HG02884 (cell line): ENCODE data around the gene SLC9A9.
"Not testable (repeated sequence)": the region's sequence is repeated elsewhere in the genome, so short reads cannot be mapped to it uniquely, and the experiment has no call there.

Experiments
- ATAC-seq: cut with Tn5 transposase; IDR thresholded peaks from one replicate; pipeline ENCODE4 v1.9.1; 2021; ENCODE audit warnings: mild to moderate bottlenecking, moderate library complexity; ENCODE audit not compliant: unreplicated experiment

Gene SLC9A9

DNA sequence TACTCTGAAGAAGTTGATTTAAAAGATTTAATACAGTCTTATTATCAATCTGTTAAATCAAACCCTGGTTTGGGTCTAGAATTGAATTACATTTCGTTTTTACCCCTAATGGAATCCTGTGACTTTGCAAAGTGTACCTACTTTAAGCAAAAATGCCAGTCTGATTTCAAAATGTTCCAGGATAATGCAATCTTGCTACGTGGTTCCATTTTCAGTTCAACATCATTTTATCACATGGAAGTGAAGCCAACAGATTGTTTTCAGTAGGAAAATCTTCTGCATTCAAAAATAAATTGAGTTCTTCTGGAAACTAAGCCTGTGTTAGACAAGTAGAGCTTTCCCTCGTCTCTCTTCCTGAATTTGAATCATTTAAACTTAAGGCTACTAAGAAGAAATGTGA lies 372.3 kb downstream of the SLC9A9 start:
- ATAC-seq, result no peak

DNA sequence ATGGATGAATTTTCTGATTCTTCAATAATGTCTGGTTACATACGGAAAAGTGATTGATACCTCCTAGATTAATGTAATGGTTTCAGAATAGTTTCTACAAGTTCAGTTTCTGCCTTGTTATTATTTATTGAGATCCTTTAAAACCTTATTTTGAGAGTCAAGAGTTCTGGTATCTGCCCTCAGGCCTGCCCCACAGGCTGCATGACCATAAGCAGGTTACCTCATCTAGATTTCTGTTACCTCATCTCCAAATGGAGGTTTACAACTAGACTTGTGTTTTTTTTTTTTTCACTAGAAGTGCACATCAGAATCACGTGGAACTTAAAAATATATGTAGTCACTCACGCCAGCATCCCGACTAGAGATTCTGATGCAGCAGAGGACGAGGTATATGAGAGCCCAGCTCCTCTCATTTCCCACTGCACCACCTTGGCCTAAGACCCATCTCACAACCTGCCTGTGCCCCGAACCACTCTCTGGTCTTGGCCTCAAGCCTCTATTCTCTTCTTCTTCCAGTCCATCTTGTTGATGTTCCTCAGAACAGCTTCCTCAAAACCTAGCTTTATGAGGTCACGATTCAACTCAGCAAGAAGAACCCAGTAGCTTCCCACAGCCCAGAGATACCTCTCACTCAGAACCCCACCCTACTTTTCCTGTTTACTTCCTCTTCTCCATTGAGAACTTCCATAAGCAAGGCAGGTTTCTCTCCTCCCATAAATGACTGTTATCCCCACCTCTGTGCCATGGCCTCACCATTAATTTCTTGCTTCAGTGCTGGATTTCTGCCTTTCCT lies 375.3 kb downstream of the SLC9A9 start:
- no peak for ATAC-seq

DNA sequence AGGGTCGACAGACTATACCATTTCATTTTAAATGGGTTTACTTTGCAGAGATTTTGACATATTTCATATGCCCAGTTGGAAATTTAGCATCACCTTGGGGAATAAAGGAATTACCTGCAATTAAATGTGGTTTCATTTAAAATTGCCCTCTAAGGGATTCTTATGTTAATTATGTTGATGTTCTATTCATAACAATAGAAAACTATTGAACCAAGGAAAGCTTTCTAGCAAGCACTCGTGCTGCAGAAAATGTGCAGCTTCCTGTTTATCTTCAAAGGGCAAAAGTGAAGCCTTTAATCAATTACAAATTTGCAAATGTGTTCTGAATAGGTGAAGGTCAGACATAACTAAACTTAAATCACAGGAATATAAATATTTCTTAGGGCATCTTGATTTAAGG lies 376.6 kb downstream of the SLC9A9 start:
- ATAC-seq, result no peak

DNA sequence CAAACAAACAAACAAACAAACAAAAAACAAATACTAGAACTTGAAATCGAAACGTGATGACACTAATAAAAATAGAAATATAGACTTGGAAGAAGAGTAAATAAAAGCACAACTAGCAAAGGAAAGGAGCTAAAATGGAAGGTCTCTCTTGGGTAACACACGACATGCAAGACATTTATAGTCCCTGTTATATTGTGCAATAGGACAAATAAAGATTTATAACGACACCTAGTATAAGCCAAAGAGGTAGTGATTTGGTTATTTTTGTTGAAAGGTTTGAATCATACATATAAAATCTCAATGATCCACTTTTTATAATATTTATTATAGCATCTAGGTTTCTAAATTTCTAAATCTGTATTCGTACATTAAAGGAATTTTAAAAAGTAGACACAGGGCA lies 379.1 kb downstream of the SLC9A9 start:
- ATAC-seq, result no peak

DNA sequence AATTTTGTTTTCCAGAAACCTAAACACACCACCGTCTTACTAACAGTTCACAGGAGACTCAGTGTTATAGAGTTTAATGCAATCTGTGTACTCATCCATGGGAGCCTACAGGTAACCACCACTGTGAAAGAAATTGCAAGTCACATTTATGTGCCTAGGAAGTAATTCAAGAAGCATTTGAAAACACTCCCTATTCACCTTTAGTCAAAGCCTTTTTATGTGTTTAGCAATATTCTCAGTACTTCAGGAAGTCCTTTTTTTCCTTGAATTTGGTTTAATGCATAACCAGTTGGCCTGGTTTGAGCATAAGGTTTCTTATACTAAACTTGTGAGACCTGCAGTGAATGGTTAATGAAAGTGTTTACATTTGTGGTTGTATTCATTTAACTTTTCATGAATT lies 382.6 kb downstream of the SLC9A9 start:
- ATAC-seq, result no peak

DNA sequence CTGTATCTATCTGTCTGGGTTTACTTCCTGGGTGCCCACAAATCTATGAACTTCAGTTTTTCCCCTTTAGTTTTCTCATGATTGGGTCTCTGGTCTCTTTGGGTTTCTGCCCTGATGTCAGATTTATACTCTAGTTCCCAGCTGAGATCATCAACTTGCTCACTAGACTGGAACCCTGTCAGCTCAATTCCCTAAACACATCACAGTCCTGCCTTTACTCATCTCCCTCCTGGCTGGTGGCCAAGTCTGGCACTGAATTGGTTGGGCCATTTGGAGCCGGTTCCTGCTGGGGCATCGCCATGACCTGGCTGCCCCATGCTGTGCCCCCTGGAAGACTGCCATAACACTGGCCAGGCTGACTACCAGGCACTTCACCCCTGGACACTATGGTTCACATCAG lies 383.4 kb downstream of the SLC9A9 start:
- ATAC-seq, result peak; percentile 50

DNA sequence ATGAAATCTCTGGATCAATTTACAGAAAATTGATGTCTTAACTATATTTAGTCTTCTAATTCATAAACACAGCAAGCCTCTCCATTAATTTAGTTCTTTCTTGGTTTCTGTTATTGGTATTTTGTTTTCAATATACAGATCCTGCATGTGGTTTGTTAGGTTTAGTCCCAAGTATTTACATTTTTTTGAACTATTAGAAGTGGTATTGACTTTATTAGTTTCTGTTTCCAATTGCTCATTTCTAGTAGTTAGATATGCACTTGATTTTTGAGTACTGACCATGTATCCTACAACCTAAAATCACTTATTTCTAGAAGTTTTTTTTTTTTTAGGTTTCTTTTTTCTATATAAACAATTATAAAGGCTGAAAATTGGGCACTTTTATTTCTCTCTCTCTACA lies 392.8 kb downstream of the SLC9A9 start:
- ATAC-seq, result no peak

DNA sequence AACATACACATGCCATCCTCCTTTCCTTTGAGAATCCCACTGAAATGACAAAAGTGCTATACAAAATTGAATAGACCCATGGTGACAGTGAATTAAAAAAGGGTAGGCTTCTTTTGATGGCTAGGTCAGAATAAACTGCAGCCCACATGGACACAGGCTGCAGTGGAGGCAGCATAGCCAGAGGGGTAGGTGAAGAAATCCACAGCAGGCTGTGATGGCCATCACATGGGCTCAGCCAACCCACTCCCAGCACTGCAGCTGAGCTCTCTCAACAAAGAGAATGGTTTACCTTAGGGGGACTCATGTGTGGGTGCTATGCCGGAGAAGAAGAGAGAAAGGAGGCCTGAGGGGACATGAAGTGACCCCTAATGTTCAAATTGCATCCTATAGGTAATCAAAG lies 397.6 kb downstream of the SLC9A9 start:
- no peak for ATAC-seq

DNA sequence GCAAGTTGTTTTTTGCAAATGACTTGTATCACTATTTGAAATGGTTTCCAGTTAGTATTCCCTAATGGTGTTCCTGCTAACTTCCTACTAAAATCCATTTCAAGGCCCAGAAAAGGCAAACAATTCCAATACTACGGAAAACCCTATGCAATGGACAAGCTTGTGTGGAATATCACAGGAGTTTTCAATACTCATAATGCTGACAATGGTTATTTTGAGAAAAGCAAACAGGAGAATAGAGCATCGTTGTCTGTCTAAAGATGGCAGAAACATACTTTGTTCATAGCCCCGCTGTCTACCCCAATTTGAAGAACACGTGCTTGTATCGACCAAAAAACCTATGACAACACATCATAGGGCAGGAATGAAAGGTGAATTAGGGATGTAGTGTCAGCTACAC lies 400.8 kb downstream of the SLC9A9 start:
- ATAC-seq, result no peak

DNA sequence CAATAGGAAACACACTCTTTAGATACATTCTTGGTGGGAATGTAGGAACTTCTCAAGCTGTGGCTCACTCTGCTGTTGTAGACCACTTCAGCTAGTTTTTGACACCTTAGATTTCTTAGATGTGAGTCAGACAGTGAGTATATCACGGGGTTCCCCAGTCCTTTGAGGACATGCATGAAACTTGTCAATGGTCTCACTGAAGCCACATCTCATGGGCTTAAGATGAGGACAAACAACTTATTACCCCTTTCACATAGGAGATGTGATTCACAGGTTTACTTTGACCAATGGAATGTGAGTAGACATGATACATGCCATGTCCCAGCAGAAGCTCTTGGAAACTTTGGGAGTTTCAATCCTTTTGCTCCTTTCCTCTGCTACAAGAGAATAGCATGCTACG lies 403.1 kb downstream of the SLC9A9 start:
- peak; percentile 92 for ATAC-seq

DNA sequence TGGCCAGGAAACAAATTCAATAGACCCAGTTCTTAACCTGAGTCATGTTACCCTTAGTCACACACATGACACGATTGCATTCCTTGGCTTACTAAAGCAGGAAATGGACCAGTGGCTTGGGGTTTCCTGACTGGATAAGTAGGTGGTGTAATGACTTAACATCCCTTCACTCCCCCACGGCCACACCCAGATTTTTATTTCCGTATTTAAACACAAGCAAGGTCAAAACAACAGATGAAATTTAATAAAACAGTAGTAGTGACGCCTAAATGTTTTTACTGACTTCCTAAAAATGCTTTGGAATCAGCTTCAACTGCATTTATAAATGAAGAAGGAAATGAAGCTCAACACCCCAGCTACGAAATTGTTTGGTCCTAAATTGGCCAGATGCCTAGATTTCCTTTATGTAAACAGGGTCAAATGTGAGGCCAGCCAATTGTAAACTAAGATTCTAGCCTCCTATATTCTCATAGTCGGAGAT lies 404.4 kb downstream of the SLC9A9 start:
- no peak for ATAC-seq

DNA sequence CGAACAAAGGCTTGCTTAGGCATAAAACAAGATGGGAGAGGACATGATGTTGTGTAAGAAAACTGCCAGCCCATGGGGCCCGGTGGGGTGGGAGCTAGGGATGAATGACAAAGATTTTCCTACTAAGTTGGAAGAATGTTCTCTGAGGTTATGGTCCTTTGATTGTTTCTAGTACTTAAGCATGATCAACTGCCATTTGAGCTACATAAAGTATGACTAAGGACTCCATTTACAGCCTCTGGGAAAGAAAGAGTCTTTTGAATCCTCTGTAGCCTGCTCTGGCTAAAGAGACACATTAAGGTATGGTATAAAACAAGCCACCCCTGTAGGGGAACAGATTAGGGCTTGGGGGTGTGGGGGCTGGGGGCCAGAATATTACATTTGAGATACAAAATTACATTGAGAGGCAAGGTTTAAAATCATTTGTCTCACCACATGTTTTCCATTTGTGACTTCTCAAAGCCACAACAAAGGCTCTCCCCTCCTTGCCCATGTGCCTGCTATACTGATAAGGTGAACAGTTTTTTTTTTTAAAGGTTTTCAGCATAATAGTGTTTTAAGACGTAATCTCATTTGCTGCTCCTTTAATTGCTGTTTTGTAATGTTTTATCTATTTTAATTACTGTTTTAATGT lies 405.3 kb downstream of the SLC9A9 start:
- ATAC-seq, result no peak

DNA sequence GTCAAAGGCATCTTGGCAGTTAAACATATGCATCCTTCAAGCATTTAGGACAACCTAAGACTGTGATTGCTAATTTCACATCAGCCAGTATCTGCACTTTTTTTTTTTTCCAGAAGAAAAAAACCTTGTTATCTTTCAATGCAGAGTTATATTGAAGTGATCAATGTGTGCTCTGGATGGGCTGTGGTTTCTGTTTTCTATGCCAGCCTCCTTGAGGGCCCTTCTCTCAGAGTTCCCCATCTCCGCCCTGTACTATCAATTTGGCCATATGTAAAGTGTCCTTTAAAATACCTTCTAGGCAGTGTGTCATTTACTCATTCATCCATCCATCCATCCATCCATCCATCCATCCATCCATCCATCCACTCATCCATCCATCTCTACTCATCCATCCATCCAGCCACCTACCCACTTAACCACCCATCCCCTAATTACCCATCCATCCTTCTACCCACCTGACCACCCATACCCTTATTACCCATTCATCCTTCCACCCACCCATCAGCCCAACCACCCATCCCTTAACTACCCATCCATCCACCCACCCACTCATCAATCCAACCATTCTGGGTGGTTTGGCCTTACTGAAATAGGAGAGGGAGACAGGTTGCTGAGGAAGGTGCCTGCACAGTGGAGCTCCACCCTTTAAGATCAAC lies 406.6 kb downstream of the SLC9A9 start:
- no peak for ATAC-seq

DNA sequence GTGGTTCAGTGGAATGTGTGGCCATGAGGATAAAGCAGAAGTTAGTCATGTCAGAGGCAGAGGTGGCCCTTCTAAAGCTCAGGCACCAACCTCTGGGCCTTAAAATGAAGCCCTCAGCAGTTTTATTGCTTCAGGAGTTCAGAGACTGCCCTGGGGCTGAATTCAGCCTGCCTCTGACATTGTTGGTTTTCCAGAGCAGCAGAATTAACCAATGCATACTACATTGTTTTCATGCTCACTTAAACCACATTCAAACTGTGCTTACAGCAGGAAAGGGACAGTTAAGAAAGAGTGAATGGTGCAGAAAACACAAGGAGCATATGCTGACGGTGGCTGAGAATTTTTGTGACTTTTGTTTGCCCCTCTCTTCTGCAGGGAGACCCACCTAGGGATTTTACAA lies 408.5 kb downstream of the SLC9A9 start:
- no peak for ATAC-seq

DNA sequence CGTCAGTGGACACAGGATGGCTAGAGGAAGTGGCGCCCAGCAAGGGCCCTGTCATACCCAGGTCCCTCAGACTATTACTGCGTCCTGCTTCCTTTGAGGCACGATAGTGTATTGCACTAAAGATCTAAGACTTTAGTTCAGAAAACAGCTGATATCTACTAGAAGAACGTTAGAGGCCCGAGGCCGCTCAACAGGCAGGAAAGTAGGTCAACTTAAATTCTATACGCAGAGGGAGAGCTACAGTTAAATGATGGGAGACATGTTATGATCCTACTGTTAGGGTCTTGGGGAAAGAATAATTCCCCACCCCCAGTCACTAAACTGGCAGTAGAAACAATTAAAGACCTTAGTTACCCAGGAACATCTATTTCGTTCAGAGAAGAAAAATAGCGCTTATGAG lies 410.9 kb downstream of the SLC9A9 start:
- ATAC-seq, result no peak

DNA sequence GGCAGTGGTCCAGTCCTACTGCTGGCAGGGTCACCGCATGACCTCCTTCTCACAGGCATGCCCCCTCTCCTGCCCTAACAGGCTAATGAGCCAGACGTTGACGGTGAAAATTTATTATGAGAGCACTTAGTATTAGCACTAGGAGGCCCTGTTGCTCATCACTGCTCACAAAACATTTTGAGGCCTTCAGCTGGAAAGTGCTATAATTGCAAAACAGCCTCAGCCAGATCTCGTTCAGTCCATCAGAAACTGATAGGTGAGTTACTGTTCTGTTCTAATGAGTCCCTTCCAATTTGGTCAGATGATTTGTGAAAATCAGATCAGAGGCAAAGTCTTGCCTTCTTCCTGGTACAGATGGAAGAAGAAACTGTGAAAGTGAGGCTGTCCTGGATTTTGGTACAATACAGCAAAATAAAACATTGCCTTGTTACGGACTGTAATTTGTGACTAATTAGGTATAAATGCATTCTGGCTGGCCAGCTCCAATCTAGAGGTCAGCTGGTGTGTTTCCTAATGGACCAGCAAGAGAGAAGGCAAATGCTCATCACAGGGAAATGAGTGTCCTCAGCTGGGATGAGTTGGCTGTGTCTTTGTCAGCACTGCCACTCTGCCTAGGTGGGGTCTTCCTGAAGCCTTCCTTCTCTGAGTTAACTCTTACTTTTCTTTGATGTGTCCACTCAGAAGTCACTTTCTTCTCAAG lies 411.9 kb downstream of the SLC9A9 start:
- ATAC-seq, result no peak

DNA sequence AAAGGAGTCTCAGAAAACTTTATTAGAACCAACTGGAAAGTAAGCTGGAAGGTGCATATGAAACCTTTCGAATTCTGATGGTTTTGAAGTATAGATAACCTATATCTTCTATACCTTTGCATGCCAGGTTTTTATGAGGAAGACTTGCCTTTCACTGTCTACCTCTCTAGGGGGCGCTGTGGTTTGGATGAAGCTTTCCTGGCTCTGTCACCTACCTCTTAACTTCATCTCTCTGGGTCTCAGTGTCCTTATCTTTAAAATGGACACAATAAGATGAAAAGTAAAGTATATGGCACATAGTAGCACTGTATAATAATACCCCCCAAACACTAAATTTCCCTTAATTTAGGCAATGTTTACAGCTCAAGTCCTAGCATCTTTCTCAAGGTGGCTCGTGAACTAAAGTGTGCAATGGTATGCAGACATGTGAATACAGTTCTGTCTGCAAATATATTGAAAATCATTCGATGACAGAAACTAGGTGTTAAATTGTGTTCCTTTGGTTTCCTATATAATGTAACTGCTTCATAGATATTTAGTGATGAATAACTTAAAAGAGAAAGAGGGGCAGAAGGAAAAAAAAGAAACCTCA lies 414.4 kb downstream of the SLC9A9 start:
- no peak for ATAC-seq

DNA sequence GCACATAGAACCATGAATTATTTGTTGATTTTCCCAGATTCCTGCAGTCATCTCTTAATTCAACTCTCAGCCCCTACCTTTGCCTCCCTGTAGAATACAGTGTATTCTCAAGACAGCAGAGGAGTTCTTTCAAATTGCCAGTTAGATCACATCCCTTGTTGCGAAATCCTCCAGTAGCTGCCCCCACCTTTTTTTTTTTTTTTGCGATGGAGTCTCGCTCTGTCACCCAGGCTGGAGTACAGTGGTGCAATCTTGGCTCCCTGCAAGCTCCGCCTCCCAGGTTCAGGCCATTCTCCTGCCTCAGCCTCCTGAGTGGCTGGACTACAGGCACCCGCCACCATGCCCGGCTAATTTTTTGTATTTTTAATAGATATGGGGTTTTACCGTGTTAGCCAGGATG lies 417.0 kb downstream of the SLC9A9 start:
- not testable (repeated sequence) for ATAC-seq

DNA sequence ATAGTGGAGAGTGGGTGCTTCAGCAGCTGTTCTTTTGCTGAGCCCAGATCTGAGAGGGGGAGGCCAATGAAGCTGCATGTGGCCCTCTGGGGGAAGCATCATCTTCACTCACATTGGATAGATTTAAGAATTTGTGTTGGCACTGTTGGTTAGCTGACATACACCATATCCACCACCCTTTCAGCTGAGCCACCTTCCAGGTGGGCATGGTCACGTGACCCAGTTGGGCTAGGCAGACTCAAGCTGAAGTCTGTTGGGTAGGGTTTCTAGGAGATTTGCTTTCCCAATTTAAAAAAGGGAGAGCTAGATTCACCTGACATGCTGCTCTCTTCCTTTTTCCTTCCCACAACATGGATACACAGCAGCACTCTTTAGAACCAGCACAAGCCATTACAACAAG lies 417.7 kb downstream of the SLC9A9 start:
- no peak for ATAC-seq

DNA sequence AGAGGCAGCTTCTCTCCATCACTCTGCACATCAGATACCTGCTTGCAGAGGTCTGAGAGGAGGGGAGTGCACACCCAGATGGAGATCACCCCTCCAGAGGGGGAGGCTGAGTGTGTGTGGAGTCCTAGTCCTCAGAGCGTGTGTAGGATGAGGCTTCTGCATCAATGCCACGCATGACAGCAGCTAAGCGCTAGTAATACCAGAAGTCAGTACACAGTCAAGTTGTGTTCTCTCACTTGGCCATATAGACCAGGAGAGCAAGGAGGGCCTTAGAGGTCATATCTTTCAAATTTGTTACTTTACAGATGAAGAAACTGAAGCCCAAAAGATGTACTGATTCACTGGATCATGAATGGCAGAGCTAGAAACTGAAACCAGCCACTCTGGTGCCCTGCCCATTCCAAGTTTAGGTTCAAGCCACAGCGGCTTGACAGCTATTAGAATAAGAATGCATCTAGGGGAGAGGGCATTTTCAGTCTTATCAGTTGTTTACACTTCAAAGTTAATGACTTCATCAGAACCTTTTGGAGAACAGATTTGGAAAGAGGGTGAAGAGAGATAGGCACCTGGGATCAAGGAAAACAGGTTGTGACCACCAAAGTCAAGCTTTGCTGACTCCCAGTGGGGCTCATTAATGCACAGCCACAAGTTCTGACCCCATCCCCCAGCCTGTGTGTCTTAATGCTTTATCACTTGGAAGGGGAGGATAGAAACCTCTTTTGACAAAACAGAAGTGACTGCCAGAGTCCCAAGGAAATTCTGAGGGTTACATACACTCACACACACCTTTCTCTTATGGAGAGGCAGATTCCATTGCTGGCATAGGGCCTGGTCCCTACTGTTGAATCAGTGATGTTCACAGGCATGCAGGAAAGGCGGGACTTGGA lies 418.4 kb downstream of the SLC9A9 start:
- no peak for ATAC-seq
